Activated CD8-positive, alpha-beta T cell treated with anti-CD3 and anti-CD28 coated beads for 36 hours (primary cell): ENCODE measurements around the gene RCBTB1. TPM values are rescaled to one million over a fixed set of nuclear protein-coding genes. Genes with fewer than 3 reads are reported as not detected.

Experiments
- ATAC-seq: fragments of 200-7000 bp; cut with Tn5 transposase; one replicate; pipeline ENCODE4 v1.10.0; 2021; ENCODE audit warnings: mild to moderate bottlenecking, moderate library complexity
- CTCF ChIA-PET: fragments of 350-600 bp; sonication (Branson Sonifier 250); formaldehyde crosslinking; loops from one replicate; lab custom pipeline; 2021; ENCODE audit warnings: antibody characterized with exemption; lab: Charles Lee
- POLR2A ChIA-PET: fragments of 350-600 bp; sonication (Branson Sonifier 250); formaldehyde crosslinking; loops from one replicate; lab custom pipeline; 2021; ENCODE audit warnings: antibody characterized with exemption; lab: Charles Lee
- DNase-seq: peaks from one replicate; pipeline ENCODE4 v3.0.0-alpha.2; 2020
- H3K27ac Mint-ChIP-seq: one replicate; pipeline ENCODE4 v1.8.0; 2021; ENCODE audit warnings: mild to moderate bottlenecking, mixed read lengths
- H3K27me3 Mint-ChIP-seq: one replicate; pipeline ENCODE4 v1.8.0; 2021; ENCODE audit warnings: mixed read lengths
- H3K36me3 Mint-ChIP-seq: one replicate; pipeline ENCODE4 v1.8.0; 2021; ENCODE audit warnings: low read depth, mixed read lengths
- H3K4me1 Mint-ChIP-seq: one replicate; pipeline ENCODE4 v1.8.0; 2021; ENCODE audit warnings: low read depth, mixed read lengths
- H3K4me3 Mint-ChIP-seq: one replicate; pipeline ENCODE4 v1.8.0; 2021; ENCODE audit warnings: mild to moderate bottlenecking, moderate library complexity, mixed read lengths
- H3K9me3 Mint-ChIP-seq: one replicate; pipeline ENCODE4 v1.8.0; 2021; ENCODE audit warnings: mixed read lengths
- intact Hi-C: fragments of 100-400 bp; cut with micrococcal nuclease; formaldehyde crosslinking; loops from one replicate; pipeline ENCODE4 v1.10.0; 2022
- total RNA-seq, 2 experiments: library from RNA; stranded (reverse); gene quantifications; one replicate each; pipeline ENCODE4 v1.2.3, GENCODE V29; 2021
- TF ChIP-seq, protein P1 (sequence below): fragments of 200-600 bp; IDR thresholded peaks from one replicate; pipeline ENCODE4 v1.8.0; 2022; ENCODE audit warnings: antibody characterized with exemption, mild to moderate bottlenecking

The RCBTB1 gene
- total RNA-seq, 2 experiments from 2014 or later, result 14.2 to 14.6 TPM

DNA sequence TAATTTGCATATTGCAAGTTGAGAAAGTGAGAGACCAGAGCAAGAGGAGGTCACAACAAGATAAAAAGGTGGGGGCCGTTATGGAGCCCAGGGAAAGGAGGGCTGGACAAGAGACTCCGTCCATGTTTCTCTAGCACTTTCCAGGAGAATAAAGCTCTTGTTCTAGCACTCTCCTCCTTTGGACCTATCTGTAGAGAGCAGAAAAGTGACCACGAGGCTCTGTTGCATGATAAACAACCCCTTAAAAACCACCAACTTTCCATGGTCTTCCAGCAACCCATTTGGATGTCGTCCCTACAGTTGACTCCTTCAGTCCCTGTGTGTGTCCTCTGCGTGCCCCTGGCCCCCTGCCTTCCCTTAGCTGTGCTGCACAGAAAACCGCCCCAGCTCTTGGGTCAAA lies 38.9 kb upstream of the RCBTB1 start:
- ATAC-seq, result no peak
- peaks cover 7% of the 10 kb centered on the region for H3K4me1 Mint-ChIP-seq
- POLR2A ChIA-PET, result interaction anchor here (0.6 kb wide), 1 partner anchor 329 kb away, joined by 3 read pairs; no protein-coding TSS in a partner anchor

GRCh38 chr13:49622174-49622946 lies 37.0 kb upstream of the RCBTB1 start:
- ATAC-seq, result no peak
- TF ChIP-seq, protein P1, sequence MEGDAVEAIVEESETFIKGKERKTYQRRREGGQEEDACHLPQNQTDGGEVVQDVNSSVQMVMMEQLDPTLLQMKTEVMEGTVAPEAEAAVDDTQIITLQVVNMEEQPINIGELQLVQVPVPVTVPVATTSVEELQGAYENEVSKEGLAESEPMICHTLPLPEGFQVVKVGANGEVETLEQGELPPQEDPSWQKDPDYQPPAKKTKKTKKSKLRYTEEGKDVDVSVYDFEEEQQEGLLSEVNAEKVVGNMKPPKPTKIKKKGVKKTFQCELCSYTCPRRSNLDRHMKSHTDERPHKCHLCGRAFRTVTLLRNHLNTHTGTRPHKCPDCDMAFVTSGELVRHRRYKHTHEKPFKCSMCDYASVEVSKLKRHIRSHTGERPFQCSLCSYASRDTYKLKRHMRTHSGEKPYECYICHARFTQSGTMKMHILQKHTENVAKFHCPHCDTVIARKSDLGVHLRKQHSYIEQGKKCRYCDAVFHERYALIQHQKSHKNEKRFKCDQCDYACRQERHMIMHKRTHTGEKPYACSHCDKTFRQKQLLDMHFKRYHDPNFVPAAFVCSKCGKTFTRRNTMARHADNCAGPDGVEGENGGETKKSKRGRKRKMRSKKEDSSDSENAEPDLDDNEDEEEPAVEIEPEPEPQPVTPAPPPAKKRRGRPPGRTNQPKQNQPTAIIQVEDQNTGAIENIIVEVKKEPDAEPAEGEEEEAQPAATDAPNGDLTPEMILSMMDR, result no peak
- Mint-ChIP-seq H3K4me3 (no peak overlapping the region), H3K27ac (no peak overlapping the region), H3K9me3 (no peaks in the 10 kb centered on the region), H3K36me3 (no peaks in the 10 kb centered on the region), H3K4me1 (no peaks in the 10 kb centered on the region), H3K27me3 (no peaks in the 10 kb centered on the region)
- no peak for DNase-seq
- POLR2A ChIA-PET, result no interaction called here
- CTCF ChIA-PET, result interaction anchor here (1.3 to 1.5 kb wide), 2 partner anchors 8 to 9 kb away, joined by 3 to 4 read pairs; no protein-coding TSS in a partner anchor
- intact Hi-C loops, result no loop called here

More for the DNA sequence above, 38.9 kb upstream of the RCBTB1 start:
- DNase-seq, result no peak
- no peaks in the 10 kb centered on the region for H3K36me3 Mint-ChIP-seq
- H3K9me3 Mint-ChIP-seq, result no peaks in the 10 kb centered on the region
- CTCF ChIA-PET, result no interaction called here
- TF ChIP-seq, protein P1, result no peak
- H3K4me3 Mint-ChIP-seq, result no peak overlapping the region
- intact Hi-C loops, result no loop called here
- H3K27ac Mint-ChIP-seq, result no peak overlapping the region
- no peaks in the 10 kb centered on the region for H3K27me3 Mint-ChIP-seq

DNA sequence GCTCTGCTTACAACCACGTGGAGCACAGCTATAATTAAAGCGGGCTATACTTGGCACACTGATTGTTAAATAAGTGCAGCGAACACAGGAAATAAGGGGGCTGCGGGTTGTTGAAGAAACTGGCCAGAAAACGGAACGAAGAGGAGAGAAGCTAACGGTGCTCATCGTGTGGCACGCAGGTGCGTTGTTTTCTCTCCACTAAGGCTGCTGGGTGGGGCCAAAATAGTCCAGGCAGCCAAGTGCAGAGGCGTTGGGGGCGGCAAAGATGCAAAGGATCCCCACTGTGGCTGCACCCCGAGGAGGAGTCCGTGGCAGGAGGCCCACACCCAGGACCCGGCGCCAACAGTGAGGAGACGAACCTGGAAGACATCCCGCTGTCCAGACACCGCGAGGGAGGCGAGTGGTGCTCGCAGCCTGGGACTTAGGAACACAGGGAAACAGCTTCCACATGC lies 34.8 kb upstream of the RCBTB1 start:
- no peak overlapping the region for H3K27ac Mint-ChIP-seq
- CTCF ChIA-PET, result no interaction called here
- POLR2A ChIA-PET, result no interaction called here
- intact Hi-C loops, result no loop called here
- TF ChIP-seq, protein P1, result no peak
- no peaks in the 10 kb centered on the region for H3K9me3 Mint-ChIP-seq
- no peaks in the 10 kb centered on the region for H3K27me3 Mint-ChIP-seq
- H3K4me1 Mint-ChIP-seq, result no peaks in the 10 kb centered on the region
- no peak overlapping the region for H3K4me3 Mint-ChIP-seq
- no peak for ATAC-seq
- DNase-seq, result no peak
- H3K36me3 Mint-ChIP-seq, result no peaks in the 10 kb centered on the region

DNA sequence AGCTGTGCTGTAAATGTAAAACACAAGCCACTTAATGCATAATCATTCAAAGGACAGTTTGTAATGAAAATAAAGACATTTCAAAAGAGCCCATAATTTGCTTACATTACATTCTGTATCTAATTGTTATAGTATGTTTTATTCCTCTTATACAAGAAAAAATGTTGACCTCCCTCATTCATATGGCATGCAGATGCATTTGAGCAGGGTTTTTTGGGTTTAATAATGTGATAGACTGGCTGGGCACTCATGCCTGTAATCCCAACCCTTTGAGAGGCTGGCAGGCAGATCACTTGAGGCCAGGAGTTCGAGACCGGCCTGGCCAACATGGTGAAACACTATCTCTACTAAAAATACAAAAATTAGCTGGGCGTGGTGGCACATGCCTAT lies 31.3 kb upstream of the RCBTB1 start:
- POLR2A ChIA-PET, result no interaction called here
- ATAC-seq, result no peak
- Mint-ChIP-seq H3K9me3 (no peaks in the 10 kb centered on the region), H3K4me3 (no peak overlapping the region), H3K4me1 (no peaks in the 10 kb centered on the region), H3K27ac (no peak overlapping the region), H3K36me3 (no peaks in the 10 kb centered on the region), H3K27me3 (no peaks in the 10 kb centered on the region)
- CTCF ChIA-PET, result interaction anchor here (0.9 kb wide), 1 partner anchor 10 kb away, joined by 3 read pairs; no protein-coding TSS in a partner anchor
- intact Hi-C loops, result no loop called here
- TF ChIP-seq, protein P1, result no peak
- DNase-seq, result no peak
